Upper lobe of left lung (tissue), 4 donors: ENCODE data around the gene TRPM7.

Experiments
- CTCF ChIP-seq, 6 experiments: fragments of 450-650 bp in 4 of 6; fragments of 200-600 bp in 2 of 6; sonication (generic) in 2 of 6; IDR thresholded peaks; one replicate each; pipeline ENCODE4 v1.5.1; 2016 to 2019; ENCODE audit warnings: antibody characterized with exemption in 6 of 6
- EP300 ChIP-seq, 4 donors: sonication (generic); formaldehyde crosslinking; IDR thresholded peaks; one replicate each; pipeline ENCODE4 v1.5.1; 2017; ENCODE audit warnings: antibody characterized with exemption in 4 of 4, control low read depth in 2 of 4
- POLR2A ChIP-seq, 4 donors: fragments of 450-650 bp; IDR thresholded peaks; one replicate each; pipeline ENCODE4 v1.5.1; 2016 to 2017; ENCODE audit warnings: antibody characterized with exemption in 4 of 4, mild to moderate bottlenecking in 2 of 4
- POLR2AphosphoS5 ChIP-seq, 2 donors: sonication (generic); formaldehyde crosslinking; IDR thresholded peaks; one replicate each; pipeline ENCODE4 v1.5.1; 2017; ENCODE audit warnings: antibody characterized with exemption in 2 of 2

GRCh38 chr15:50697109-50697797, 10.7 kb upstream of the TRPM7 start:
- TF ChIP-seq CTCF (IDR thresholded peaks at IDR 0.05): no peak
- no peak for TF ChIP-seq POLR2AphosphoS5 (IDR thresholded peaks at IDR 0.05)
- TF ChIP-seq EP300 (IDR thresholded peaks at IDR 0.05): no peak
- no peak for TF ChIP-seq POLR2A (IDR thresholded peaks at IDR 0.05)
